GM18868 (cell line): Measurements from ENCODE around the gene PPIF.

Source experiments
- ATAC-seq: cut with Tn5 transposase; IDR thresholded peaks from one replicate; pipeline ENCODE4 v1.9.1; 2021; ENCODE audit warnings: mild to moderate bottlenecking, moderate library complexity; ENCODE audit not compliant: unreplicated experiment

PPIF gene

GRCh38 chr10:79347226-79347893 is at the start of gene PPIF:
Gene PPIF, plus strand, starts transcription at chr10:79347469. Its CDS starts 80 bp downstream, at chr10:79347549.
- peak; percentile 85 for ATAC-seq

DNA sequence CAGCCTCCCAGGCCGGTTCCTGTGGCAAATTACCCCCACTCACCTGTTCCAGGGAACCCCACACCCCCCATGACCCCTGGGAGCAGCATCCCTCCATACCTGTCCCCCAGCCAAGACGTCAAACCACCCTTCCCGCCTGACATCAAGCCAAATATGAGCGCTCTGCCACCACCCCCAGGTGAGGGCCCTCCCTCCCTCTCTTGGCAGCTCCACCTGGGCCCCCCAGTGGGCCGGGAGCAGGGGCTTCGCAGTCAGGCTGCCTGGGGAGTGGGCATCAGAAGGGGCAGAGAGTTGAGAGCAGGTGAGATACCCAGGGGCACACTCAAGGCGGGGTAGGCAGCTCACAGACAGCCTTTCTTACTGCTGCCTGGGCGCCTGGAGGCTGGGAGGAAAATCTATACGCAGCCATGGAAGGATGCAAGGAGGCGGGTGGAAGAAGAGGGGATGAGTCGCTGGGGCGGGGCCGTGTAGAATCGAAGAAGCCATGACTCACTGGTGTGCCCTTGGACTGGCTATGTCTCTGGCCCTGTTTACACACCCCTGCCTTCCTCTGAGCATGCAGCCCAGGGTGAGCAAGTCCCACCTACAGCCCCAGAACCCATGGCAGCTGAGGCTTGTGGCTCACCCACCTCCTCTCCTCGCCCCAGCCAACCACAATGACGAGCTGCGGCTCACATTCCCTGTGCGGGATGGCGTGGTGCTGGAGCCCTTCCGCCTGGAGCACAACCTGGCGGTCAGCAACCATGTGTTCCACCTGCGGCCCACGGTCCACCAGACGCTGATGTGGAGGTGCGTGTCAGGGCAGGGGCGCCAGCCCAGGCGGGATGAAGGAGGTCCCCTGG is 48.6 kb upstream of the PPIF start:
- ATAC-seq: no peak

- no peak for ATAC-seq
Measured at GRCh38 chr10:79299397-79300241, 47.6 kb upstream of the PPIF start.

GRCh38 chr10:79300711-79301110 is 46.6 kb upstream of the PPIF start:
- no peak for ATAC-seq

- ATAC-seq: no peak
Measured at GRCh38 chr10:79301754-79302530, 45.3 kb upstream of the PPIF start.

- ATAC-seq: no peak
Measured at GRCh38 chr10:79303631-79304478, 43.4 kb upstream of the PPIF start.

- ATAC-seq: no peak
Measured at GRCh38 chr10:79304479-79305087, 42.7 kb upstream of the PPIF start.

DNA sequence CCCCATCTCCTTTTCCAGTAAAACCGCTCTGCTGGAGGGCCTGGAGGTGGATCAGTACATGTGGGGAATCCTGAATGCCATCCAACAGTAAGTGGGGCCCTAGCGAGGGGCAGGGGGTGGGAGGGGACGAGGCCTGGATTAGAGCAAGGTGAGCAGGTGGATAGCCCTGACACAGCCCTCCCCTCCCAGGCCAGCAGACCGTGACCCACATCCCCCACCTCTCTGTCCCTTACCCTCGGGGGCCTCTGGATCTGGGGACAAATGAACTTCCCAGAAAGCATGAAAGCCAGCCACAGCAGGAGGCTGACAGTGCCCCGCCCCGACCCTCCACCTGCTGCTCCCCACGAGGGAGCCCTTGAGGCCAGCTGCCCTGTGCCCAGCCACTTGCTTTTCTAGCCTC is 41.8 kb upstream of the PPIF start:
- no peak for ATAC-seq

GRCh38 chr10:79305988-79306387 is 41.3 kb upstream of the PPIF start:
- no peak for ATAC-seq

- no peak for ATAC-seq
Measured at GRCh38 chr10:79306644-79307220, 40.5 kb upstream of the PPIF start.

GRCh38 chr10:79308016-79308415 is 39.3 kb upstream of the PPIF start:
- ATAC-seq: no peak

DNA sequence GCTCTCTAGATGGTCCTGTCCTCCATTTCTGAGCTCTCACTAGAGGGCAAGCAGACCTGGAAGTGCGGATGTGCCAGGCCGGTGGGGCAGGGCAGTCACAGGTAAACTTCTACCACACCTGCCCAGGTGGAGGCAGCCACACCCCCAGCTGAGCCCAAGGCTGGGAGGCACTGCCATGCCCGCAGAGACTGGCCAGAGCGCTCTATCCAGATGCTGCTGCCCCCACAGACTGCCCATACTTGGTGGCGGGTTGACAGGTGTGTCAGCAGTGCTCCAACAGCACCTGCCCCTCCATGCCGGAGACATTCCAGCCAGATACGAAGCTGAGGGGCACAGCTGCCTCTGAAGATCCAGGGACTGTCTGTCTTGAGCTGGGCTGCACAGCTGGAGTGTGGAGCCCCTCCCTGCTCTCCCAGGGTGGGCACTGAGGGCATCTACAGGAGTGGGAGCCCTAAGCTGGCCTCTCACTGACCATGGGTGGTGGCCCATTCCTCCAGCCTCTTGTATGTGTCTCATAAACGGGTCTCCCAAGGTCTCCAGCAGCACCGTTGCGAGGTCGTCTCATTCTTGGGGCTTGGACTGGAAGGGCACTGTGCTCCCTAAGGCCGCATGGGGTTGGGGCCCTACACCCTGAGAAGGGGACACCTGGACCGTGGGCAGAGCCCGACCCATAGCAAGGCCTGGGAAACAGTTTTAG is 38.2 kb upstream of the PPIF start:
- ATAC-seq: no peak

GRCh38 chr10:79310200-79310865 is 36.9 kb upstream of the PPIF start:
- ATAC-seq: no peak

GRCh38 chr10:79310911-79311573 is 36.2 kb upstream of the PPIF start:
- no peak for ATAC-seq

DNA sequence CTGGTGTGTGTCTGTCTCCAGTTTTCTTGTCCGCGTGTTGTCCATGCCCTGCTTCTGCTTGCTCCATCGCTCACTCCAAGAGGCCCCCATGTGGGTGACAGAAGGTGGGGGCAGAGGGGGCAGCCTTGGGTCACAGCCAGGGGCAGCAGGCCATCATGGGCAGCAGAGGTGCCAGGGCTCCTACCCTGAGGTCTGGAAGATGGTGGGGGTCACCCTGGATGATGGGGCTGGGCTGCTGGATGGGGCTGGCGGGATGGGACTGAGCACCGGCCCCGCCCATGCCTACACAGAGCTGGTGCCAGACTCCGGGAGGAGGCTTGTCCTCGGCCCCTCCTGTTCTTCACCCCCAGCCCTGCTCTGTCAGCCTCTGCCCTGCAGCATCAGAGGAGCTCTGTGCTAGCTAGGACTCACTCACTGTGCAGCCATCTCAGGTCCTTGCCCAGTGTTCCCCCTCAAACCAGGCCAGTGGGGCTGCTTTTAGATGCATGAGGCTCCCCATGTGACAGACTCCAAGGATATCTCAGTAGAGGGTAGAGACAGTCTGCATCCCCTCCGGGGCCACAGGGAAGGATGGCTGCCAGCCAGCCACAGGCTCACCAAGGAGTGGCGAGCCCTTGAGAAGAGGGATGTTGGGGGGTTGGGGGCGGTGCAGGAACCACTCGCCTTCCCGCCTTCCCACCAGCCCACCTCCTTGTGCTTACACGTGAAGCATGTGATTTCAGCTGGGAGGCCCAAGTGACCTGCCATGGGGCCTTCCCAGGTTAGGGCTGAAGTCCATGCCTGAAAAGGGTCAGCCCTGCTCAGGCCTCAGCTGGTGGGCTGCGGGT is 35.5 kb upstream of the PPIF start:
- ATAC-seq: no peak

GRCh38 chr10:79312601-79313187 is 34.6 kb upstream of the PPIF start:
- ATAC-seq: no peak
